ENCODE data around the gene MBOAT7. TPM values are rescaled to one million over a fixed set of nuclear protein-coding genes. Genes with fewer than 3 reads are reported as not detected.
A peak's percentile ranks its signal among the peaks of the same experiment; 100 is the strongest.

The MBOAT7 gene
- total and polyA plus RNA-seq, 2 of the 8 experiments (the other 6 are each of a cell fraction or from before 2014, with no cell fraction given), result 85.5 to 90.9 TPM

DNA sequence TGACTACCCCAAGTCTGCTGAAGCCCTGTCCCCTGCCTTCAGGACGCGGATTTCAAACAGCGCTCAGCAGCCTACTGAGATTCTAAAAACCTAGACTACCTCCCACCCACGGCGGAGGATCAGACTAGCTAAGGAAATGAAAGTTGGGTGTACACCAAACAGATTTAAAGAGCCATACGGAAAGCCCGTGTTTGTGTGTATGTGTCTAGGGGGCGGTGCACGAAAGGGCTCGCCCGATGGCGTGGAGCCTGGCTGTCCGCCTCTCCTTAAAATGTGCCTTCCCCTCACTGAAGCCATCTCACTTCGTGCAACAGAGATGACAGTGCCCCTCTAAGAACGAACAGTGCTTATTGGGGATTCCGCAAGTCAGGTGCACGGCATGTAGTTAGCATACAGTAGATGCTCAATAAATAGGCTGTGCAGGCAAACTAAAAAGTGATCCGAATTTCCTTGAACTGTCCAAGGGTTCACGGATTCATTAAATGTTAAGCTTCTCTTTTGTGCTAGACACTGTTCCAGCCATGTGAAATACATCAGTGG, 30.5 kb downstream of the MBOAT7 start:
- no peak overlapping the region for H2BK20ac ChIP-seq (ENCODE audit: low read length)
- peaks cover 0 to 8% (median 4%) of the 10 kb centered on the region in 4 experiments; a peak in 4 of 7 replicates for H3K27me3 ChIP-seq (replicated peaks in 1 of 4; ENCODE audit: control insufficient read depth in 3 of 4, extremely low read depth in 1 of 4, insufficient read depth in 3 of 4, low read length in 3 of 4)
- no peak overlapping the region for H2AFZ ChIP-seq (ENCODE audit: low read length)
- DNase-seq (ENCODE audit: low read depth in 1 of 2, low spot score in 2 of 2) (no peak), FAIRE-seq (no peak)
- H3K79me1 ChIP-seq (ENCODE audit: low read depth, low read length), result peaks cover 10% of the 10 kb centered on the region
- H3K23me2 ChIP-seq (ENCODE audit: low read depth, low read length), result peaks cover 15% of the 10 kb centered on the region
- peaks cover 0 to 20% (median 9%) of the 10 kb centered on the region in 4 experiments; a peak in 6 of 7 replicates for H3K4me1 ChIP-seq (replicated peaks in 1 of 4; ENCODE audit: control insufficient read depth in 3 of 4, insufficient read depth in 4 of 4, low read length in 3 of 4)
- H4K8ac ChIP-seq (ENCODE audit: extremely low read depth, insufficient read depth, low read length), result no peak overlapping the region
- peak overlapping the region; percentile 81 to 96 (median 81) for H3K4me3 ChIP-seq (ENCODE audit: extremely low read depth in 1 of 4, insufficient read depth in 2 of 4, low read depth in 3 of 4, low read length in 4 of 4)
- WGBS, 2 experiments (ENCODE audit: extremely low coverage in 1 of 2, insufficient coverage in 1 of 2, insufficient read length in 1 of 2, insufficient replicate concordance in 2 of 2, low coverage in 1 of 2, low lambda C conversion rate in 2 of 2, missing lambda C conversion rate in 1 of 2), result 34% methylated on average over 19 of the region's 19 CpGs; no CpG with 5 or more reads in 1 of the 2 experiments
- TF ChIP-seq POLR2A (IDR thresholded peaks at IDR 0.05; ENCODE audit: control extremely low read depth in 1 of 2, low read depth in 2 of 2, low read length in 2 of 2) (0 out of 3 replicates have a peak, but pooled peaks of 1 of the 2 experiments have one; percentile 34), CREB1 (IDR thresholded peaks at IDR 0.05) (no peak), POLR2AphosphoS5 (IDR thresholded peaks at IDR 0.05; ENCODE audit: low read depth, low read length) (peak; percentile 44; the same call in 1 of the 2 replicates)
- peak overlapping the region; percentile 84 for H3K27ac ChIP-seq (ENCODE audit: low read depth, low read length)
- ChIA-PET POLR2A (ENCODE audit: partially characterized antibody) (interaction anchor here (0.7 to 14.8 kb wide), 11 partner anchors 10 to 50 kb away, joined by 3 to 348 read pairs (median 4); partner anchors contain the start of genes CNOT3, MBOAT7, PRPF31 and RPS9), CTCF (ENCODE audit: partially characterized antibody) (interaction anchor here (0.6 to 1.7 kb wide), 6 partner anchors 8 to 71 kb away, joined by 3 to 4 read pairs (median 4); no protein-coding TSS in a partner anchor)
- peak overlapping the region; percentile 82 for H2BK5ac ChIP-seq (ENCODE audit: low read depth, low read length)
- H2BK12ac ChIP-seq (ENCODE audit: low read depth, low read length), result peak overlapping the region; percentile 29; the same call in 1 of the 2 replicates
- peak overlapping the region; percentile 8 for H4K91ac ChIP-seq (replicated peaks; ENCODE audit: insufficient read length, low read length)
- no peak overlapping the region for H2AK5ac ChIP-seq (ENCODE audit: low read depth, low read length)
- H2BK120ac ChIP-seq (replicated peaks; ENCODE audit: low read depth, low read length), result no peak overlapping the region
- H3K4me2 ChIP-seq (ENCODE audit: insufficient read depth in 1 of 2, low read depth in 2 of 2, low read length in 2 of 2), result peak overlapping the region; percentile 93 to 100
- no peak overlapping the region for H3K23ac ChIP-seq (ENCODE audit: insufficient read length)
- H3K36me3 ChIP-seq (ENCODE audit: control insufficient read depth in 2 of 4, insufficient read depth in 4 of 4, low read length in 3 of 4), result peaks cover 15 to 27% (median 22%) of the 10 kb centered on the region in 4 experiments
- peak overlapping the region; percentile 81; the same call in 1 of the 2 replicates for H3K18ac ChIP-seq (ENCODE audit: extremely low read depth, low read length)
- no peak overlapping the region for H3K14ac ChIP-seq (ENCODE audit: insufficient read length)
- no peaks in the 10 kb centered on the region for H3K9me3 ChIP-seq (ENCODE audit: insufficient read depth in 2 of 2, low read depth in 1 of 2, low read length in 1 of 2)
- no peak overlapping the region for H4K5ac ChIP-seq (ENCODE audit: insufficient read length, low read depth, low read length)
- H4K20me1 ChIP-seq (replicated peaks in 1 of 2; ENCODE audit: control insufficient read depth in 1 of 2, insufficient read depth in 2 of 2, low read length in 2 of 2), result peaks cover 1 to 19% of the 10 kb centered on the region in 2 experiments
- H3K4ac ChIP-seq (replicated peaks; ENCODE audit: insufficient read length, low read depth, low read length), result no peak overlapping the region
- H2BK15ac ChIP-seq (ENCODE audit: low read length), result peak overlapping the region; percentile 31; the same call in 1 of the 2 replicates
- H3K56ac ChIP-seq (replicated peaks; ENCODE audit: insufficient read length, low read depth, low read length), result no peak overlapping the region
- H3K79me2 ChIP-seq (ENCODE audit: control insufficient read depth in 1 of 2, insufficient read depth in 2 of 2, low read length in 2 of 2), result no peaks in the 10 kb centered on the region
- peak overlapping the region; percentile 53 to 85 (median 78) for H3K9ac ChIP-seq (replicated peaks in 1 of 4; ENCODE audit: extremely low read depth in 1 of 4, low read depth in 3 of 4, low read length in 3 of 4)
